GM21576 (cell line): ENCODE data around the gene MEI1.
"Not testable (repeated sequence)": the region's sequence is repeated elsewhere in the genome, so short reads cannot be mapped to it uniquely, and the experiment has no call there.

Source experiments
- ATAC-seq: cut with Tn5 transposase; IDR thresholded peaks from one replicate; pipeline ENCODE4 v1.9.1; 2021; ENCODE audit warnings: mild to moderate bottlenecking, moderate library complexity; ENCODE audit not compliant: unreplicated experiment

Gene MEI1

DNA sequence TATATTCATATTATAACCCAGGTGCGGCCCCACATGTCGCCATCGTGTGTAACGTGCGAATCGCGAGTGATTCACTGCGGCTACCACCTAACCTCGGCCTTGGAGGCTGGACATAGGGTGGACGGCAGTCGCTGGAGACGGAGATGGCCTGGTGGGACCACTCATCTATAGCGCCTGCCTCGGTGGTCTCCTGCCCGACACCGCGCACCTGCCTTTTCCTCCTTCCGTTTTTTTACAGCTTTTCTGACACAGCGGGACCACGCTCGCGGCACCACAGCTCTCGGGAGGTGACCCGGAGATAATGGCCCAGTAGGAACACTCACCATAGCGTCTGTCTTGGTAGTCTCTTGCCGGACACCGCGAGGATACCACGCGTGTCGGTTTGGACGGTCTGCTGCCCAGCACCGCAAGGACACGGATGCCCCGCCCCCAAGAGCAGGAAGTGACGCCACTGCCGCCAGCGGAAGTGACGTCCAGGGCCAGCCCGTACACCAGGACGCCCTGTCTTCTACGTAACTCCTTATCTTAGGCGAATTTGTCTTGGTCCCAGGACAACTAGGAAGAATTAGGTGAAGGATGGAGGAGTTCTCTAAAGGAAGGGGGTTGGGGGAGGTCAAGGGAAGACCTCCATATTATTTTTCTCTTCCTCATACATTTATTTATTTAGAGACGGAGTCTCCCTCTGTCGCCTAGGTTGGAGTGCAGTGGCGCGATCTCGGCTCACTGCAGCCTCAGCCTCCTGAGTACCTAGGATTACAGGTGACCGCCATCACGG is 17.1 kb upstream of the MEI1 start:
- no peak for ATAC-seq

DNA sequence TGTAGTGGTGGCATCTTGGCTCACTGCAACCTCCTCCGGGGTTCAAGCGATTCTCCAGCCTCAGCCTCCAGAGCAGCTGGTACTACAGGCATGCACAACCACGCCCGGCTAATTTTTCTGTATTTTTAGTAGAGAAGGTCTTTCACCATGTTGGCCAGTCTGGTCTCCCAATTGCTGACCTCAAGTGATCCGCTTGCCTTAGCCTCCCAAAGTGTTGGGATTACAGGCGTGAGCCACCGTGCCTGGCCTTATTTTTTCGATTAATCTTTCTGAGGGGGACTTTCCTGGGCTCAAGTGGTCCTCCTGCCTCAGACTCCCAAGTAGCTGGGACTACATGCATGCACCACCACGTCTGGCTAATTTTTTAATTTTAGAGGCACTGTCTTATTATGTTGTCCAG is 16.3 kb upstream of the MEI1 start:
- ATAC-seq, result no peak

- no peak for ATAC-seq
Measured at GRCh38 chr22:41683616-41684015, 15.7 kb upstream of the MEI1 start.

- ATAC-seq, result no peak
Measured at GRCh38 chr22:41684194-41684593, 15.1 kb upstream of the MEI1 start.

DNA sequence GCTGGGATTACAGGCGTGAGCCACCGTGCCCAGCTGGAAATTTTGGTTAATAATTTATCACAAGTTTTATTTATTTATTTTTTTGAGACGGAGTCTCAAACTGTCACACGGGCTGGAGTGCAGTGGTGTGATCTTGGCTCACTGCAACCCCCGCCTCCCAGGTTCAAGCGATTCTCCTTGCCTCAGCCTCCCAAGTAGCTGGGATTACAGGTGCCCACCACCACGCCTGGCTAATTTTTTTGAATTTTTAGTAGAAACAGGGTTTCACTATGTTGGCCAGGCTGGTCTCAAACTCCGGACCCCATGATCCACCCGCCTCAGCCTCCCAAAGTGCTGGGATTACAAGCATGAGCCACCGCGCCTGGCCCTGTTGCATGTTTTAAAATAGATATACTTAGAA is 12.4 kb upstream of the MEI1 start:
- ATAC-seq, result not testable (repeated sequence)

DNA sequence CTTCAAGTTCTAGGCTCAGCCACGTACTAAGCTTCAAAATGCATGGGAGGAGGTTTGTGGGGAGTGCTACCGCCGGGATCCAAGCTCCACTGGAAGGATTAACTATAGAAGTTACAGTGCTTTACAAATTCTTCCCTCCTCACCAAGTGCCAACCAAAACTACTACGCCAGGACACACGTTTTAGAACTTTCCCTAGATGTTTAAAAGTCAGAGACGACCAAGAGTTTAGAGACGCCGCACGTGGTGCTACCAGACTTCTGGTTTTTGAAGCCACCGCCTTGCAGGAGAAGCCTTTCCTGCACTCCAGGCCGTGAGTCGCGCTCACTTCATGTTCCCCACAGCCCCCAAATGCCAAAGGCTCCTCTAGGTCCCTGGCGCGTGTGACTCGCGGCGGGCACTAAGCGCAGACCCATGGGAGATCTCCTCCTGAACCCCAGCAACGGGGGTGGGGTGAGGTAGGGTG is 11.4 kb upstream of the MEI1 start:
- ATAC-seq, result no peak

DNA sequence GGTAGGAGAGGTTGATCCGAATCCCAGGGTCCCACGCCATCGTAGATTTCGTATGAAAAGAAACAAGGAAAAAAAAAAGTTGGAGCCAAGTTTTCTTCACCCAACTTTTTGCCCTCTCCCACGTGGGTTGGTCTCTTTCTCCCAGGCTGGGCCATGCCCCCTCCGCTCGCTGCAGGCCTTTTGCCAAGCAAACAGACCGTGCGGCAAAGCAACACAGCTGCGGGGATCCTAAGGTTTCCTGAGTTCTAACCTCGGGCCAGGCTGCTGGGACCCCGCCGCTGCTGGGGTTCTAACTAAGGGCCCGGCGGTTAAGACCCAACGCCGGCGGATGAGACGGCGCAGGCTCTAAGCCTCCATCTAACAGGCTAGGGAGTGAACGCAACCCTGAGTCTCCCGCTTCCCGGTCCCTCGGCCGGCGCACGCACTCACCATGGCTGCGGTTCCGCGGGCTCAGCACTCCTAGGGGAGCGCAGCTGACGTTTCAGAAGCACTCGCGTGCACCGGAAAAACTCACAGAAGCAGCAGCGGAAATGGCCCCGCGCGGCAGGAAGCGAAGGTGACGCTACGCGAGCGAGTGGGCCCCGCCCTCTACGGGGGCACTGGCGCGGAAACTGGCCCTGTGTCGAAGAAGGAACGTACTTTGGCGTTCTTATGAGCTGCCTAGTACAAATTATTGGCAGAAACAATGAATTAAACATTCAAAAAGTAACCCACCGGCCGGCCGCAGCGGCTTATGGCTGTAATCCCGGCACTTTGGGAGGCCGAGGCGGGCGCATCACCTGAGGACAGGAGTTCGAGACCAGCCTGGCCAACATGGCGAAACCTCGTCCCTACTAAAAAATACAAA is 10.7 kb upstream of the MEI1 start, which contains the start of gene SNU13:
SNU13 (minus strand) TSS at position 503 of the 847 bp plus-strand sequence; CDS start at position 432, 71 bp downstream.
- ATAC-seq, result peak; percentile 80

- no peak for ATAC-seq
Measured at GRCh38 chr22:41690476-41690875, 8.8 kb upstream of the MEI1 start.

DNA sequence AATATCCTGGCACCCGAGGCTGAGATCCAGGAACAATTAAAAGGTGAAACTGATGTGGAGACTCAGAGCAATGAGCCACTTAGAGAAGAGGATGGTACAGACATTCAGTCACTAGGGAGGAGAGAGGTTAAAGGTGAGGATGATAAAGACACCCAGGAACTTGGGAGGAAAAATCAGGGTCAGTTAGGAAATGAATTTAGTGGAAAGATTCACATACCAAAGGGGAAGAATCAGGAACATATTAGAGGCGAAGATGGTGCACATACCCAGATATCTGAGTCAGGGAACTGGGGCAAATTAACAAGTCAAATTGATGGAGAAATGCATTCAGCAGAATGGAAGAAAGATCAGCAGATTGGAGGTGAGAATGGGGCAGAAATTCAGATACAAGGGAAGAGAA is 4.1 kb upstream of the MEI1 start:
- ATAC-seq, result no peak

- ATAC-seq, result no peak
Measured at GRCh38 chr22:41696703-41697102, 2.6 kb upstream of the MEI1 start.

- no peak for ATAC-seq
Measured at GRCh38 chr22:41697126-41697775, 2.1 kb upstream of the MEI1 start.

DNA sequence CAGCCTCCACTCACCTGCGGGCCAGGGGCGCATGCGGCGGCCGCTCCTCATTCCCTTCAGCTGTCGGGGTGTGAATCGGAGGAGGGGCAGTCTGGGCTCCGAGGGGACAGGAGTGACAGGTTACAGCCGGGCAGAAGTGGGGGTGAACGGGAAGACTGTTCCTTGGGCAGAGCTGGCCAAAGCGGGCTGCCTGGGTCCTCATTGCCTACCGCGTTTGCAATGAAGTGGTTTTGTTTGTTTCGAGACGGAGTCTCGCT is 733 bp downstream of the MEI1 start:
- no peak for ATAC-seq

GRCh38 chr22:41702763-41703162 is 3.5 kb downstream of the MEI1 start:
- no peak for ATAC-seq

- ATAC-seq, result no peak
Measured at GRCh38 chr22:41709341-41709740, 10.0 kb downstream of the MEI1 start.

GRCh38 chr22:41713004-41713403 is 13.7 kb downstream of the MEI1 start:
- ATAC-seq, result no peak

GRCh38 chr22:41722496-41722895 is 23.2 kb downstream of the MEI1 start:
- no peak for ATAC-seq

DNA sequence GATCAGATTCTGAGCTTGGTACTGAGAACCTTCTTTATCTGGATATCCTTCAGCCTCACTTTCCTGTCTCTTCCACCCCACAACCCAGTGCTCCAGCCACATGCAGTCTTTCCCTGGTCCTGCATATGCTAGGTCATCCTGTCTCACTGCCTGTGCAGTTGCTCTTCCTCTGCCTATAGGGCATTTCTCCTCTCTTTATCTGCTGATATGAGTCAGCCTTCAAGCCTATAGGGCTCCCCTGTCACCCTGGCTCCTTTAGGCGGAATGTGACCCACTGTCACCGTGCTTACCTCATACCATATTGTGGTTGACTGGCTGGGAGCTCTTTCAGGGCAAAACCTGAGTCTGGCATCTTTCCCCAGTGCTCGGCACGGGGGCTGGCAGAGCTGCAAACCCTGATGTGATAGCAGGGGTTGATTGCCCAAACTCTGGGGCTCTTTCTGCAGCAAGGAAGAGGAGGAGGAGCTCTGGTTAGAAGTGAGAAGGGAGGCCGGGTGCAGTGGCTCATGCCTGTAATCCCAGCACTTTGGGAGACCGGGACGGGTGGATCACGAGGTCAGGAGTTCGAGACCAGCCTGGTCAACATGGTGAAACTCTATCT is 26.3 kb downstream of the MEI1 start:
- no peak for ATAC-seq

GRCh38 chr22:41731609-41732008 is 32.3 kb downstream of the MEI1 start:
- ATAC-seq, result no peak

DNA sequence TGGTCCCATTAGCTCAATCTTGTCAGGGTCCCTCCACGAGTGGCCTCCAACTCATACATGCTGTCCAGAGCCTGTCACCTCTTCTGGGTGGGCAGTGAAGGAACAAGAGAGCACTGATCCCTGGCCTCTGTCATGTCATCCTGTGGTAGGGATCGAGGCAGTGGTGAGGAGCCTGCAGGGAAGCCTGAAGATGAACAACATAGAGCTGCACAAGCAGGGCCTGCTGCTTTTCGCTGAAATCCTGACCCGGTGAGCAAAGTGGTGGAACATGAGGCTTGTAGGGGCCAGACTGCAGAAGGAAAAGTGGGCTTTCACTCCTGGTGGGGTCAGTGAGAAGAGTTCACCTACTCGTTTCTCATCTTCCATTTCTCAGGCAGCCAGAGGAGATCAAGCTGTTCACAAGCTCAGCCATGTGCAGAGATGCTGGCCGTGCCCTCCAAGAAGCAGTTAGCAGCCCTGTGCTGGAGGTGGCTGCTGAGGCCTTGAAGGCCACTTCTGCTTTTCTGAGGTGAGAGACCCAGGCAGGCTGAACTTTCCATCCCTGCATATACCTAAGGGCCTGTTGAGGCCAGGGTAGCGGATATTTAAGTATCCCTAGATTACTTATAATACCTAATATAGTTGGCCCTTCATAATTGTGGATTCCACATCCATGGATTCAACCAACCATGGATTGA is 32.9 kb downstream of the MEI1 start:
- no peak for ATAC-seq

GRCh38 chr22:41733241-41733640 is 33.9 kb downstream of the MEI1 start:
- not testable (repeated sequence) for ATAC-seq

DNA sequence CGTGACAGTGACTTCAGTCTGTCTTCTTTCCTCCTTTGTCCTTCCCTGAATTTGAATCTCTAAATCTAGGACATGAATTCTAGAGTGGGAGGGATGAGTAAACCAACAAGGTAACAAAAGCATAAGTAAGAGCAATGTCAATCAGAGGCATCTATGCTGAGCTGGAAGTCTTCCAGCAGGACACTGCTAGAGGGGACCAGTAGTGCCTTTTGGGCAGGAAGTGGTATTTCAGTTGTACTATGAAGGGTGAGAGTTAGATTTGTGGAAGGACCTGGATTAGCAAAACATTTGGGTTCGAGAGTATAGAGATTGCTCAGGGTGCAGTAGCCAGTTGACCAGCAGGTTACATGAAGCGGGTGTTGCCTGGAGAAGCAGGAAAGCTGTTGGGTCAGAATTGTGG is 40.3 kb downstream of the MEI1 start:
- no peak for ATAC-seq
